GM12891 (cell line): ENCODE measurements around the gene CPSF3.

Source experiments
- POLR2A ChIP-seq: IDR thresholded peaks from 2 replicates; pipeline ENCODE4 v1.6.1; 2011; ENCODE audit warnings: low read depth, low read length, control low read depth
- POLR2AphosphoS5 ChIP-seq: IDR thresholded peaks from 2 replicates; pipeline ENCODE4 v1.6.1; 2011; ENCODE audit warnings: low read depth, low read length, control low read depth
- TAF1 ChIP-seq: IDR thresholded peaks from 2 replicates; pipeline ENCODE4 v1.6.1; 2011; ENCODE audit warnings: low read depth, low read length, control low read depth

- TF ChIP-seq POLR2AphosphoS5 (no peak), POLR2A (no peak), TAF1 (no peak)
These were observed 35.2 kb upstream of the CPSF3 start for GRCh38 chr2:9388199-9388681.
